HG03469 (cell line): ENCODE data around the gene GRIN2A.

Source experiments
- ATAC-seq: cut with Tn5 transposase; IDR thresholded peaks from one replicate; pipeline ENCODE4 v1.9.1; 2021; ENCODE audit warnings: mild to moderate bottlenecking, moderate library complexity, moderate number of reproducible peaks; ENCODE audit not compliant: unreplicated experiment

Gene GRIN2A

GRCh38 chr16:10188236-10188635 is 6.0 kb upstream of the GRIN2A start:
- no peak for ATAC-seq

GRCh38 chr16:10181196-10182162 is 749 bp downstream of the GRIN2A start:
- no peak for ATAC-seq

GRCh38 chr16:10180771-10181163 is 1.5 kb downstream of the GRIN2A start:
- no peak for ATAC-seq

DNA sequence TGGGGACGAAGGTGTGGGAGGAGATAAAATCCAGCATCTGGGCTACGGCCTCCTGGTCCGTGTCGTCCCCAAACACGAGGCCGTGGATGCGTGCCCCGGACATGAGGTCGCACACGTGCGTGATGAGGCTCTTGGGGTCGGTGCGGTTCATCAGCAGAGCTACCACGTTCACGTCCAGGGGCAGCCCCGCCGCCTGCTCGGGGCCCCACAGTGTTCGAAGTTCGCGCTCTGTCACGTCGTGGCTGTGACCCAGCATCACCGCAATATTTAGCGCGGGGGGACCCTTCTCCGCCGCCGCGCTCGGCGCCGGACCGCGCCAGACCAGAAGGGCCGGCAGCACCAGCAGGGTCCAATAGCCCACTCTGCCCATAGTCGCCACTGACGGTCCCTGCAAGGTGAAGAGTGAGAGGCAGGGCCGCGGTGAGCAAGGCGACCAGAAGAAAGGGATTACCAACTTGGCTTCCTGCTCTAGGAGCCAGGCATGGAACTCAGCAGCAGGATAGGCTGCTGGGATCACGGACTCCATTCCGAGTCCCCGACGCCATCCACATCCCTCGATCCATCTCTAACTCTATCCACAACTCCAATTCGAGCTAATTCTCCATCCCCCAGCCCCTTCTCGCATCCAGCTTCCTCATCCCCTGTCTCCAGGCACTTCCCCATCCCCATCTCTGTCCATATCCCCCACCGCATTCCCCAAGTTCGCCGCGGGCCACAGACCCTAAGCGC is 2.0 kb downstream of the GRIN2A start:
- ATAC-seq = no peak

DNA sequence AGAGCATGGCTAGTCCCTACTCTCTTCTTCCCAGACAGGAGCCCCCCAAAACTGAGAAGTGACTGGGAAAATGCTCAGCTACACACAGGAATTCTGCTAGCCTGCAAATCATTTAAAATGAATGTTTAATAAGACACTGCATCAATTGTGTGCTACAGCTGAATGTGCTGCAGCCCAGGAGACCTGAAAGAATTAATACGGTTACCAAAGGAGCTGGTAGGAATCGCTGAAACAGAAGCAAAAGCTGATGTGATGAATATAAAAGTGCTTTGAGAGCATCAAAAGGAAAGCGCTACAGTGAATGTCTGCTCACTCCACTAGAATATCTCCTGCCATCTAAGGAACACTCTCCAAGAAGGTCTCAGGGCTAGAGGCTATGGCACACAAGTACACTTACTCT is 3.7 kb downstream of the GRIN2A start:
- no peak for ATAC-seq

DNA sequence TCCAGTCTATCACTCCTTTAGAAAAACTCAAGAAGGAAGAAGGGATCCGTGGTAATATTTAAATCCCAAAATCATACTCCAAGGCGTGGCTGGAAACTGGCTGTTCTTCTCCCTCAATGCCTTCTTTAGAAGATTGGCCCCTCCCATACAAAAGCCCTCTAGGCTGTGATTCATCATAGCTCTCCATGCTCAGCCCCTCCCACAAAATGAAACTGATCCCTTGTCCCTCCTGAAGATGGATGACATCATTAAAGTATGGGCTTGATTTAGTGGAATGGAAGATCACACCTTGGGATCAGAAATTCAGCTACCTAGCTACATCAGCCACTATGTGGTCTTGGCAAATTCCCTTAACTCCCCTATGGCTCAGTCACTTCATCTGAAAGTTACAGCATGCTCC is 4.1 kb downstream of the GRIN2A start:
- ATAC-seq = no peak

- no peak for ATAC-seq
Measured at GRCh38 chr16:10172848-10173655, 9.2 kb downstream of the GRIN2A start.

DNA sequence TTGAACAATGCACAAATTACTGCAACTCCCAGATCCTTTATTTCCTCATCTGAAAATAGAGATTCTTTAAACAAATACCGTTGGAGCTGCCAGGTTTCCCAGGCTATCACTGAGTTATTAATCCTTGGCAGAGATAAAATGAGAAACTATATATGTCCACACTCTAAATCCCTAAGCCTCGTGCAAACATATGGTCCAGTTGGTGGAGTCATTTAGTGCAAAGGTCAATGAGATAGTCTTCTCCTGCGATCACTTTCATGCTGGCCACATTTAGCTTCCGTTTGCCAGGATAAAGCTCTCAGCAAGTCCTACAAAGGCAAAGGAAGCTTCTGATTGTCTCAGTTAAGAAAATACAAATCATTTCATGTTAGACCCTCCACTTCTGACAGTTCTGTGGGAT is 11.0 kb downstream of the GRIN2A start:
- ATAC-seq = no peak

- ATAC-seq = no peak
Measured at GRCh38 chr16:10169904-10170410, 12.3 kb downstream of the GRIN2A start.

GRCh38 chr16:10169031-10169430 is 13.2 kb downstream of the GRIN2A start:
- no peak for ATAC-seq

- no peak for ATAC-seq
Measured at GRCh38 chr16:10168258-10168657, 14.0 kb downstream of the GRIN2A start.

GRCh38 chr16:10165643-10166042 is 16.6 kb downstream of the GRIN2A start:
- no peak for ATAC-seq

GRCh38 chr16:10162981-10163380 is 19.2 kb downstream of the GRIN2A start:
- ATAC-seq = no peak

- ATAC-seq = no peak
Measured at GRCh38 chr16:10156099-10156498, 26.1 kb downstream of the GRIN2A start.

DNA sequence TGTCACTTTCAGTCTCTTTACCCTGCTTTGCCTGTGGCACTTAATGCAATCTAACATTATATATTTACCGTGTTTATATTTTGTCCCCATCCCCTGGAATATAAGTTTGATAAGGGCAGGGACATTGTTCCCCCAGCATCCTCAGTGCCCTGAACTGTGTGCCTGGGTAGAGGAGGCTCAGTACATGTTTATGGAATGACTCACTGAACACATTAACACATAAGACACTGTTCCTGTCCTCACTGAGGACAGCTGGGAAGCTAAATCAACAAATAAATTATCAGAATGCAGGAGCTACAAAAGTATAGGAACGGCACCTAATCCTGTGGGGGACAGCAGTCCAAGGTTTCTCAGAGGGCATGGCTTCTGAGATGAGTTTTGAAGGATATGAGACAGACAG is 27.8 kb downstream of the GRIN2A start:
- no peak for ATAC-seq

GRCh38 chr16:10153985-10154384 is 28.2 kb downstream of the GRIN2A start:
- ATAC-seq = no peak

DNA sequence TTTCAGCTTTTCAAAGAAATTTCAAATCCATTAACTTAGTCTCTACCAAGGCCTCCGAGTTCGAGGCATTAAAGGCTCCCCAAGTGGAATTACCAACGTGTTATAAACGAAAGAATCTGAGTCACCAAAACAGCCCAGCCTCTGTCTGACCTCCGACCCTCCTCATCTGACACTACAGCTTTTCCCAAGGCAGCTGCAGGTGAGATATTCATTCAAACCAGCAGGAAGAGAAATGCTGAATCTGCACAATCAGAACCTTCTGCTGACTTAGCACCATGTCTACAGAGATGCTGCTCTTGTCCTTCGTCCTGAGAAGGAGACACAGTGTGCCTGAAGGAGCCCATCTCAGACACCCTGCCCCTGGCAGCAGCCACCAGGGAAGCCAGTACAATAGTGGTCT is 30.5 kb downstream of the GRIN2A start:
- no peak for ATAC-seq

DNA sequence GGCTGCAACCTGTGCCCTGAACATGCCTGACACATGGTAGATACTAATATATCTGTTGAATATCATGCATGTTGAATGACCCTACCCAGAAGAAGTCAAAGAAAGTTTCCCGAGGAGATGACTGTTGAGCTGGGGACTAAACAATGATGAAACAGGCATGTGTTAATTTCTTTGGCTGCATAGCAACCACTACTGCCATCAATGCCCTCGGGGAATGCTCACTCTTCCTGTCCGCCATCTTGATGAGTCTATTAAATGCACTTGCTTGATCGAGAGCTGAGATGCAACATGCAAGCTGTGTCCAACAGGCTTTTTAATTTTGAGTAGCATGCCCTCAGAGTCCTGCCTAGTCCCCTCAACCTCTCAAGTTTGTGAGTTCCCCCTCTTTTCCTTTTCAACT is 31.3 kb downstream of the GRIN2A start:
- no peak for ATAC-seq

GRCh38 chr16:10145542-10146035 is 36.6 kb downstream of the GRIN2A start:
- ATAC-seq = no peak

GRCh38 chr16:10141671-10142070 is 40.6 kb downstream of the GRIN2A start:
- ATAC-seq = no peak

DNA sequence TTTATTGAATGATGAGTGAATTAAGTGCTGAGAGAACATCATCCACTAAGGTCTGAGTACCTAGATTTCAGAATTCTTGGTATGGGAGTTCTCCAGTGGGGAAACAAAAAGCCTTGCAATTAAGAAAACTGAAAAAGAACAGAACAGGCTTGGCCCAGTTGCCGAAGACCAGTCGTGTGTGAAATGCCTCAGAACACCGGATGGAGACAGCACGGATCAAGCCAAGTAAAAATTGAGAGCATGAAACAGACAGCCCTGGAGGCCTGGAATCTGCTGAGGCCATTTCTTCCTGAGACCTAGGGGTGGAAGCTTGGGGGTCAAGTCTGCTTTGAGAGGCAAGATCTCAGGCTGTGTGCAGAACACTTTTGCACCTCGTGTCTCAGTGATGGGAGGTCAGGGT is 43.3 kb downstream of the GRIN2A start:
- ATAC-seq = no peak
